GM11168 (cell line): Measurements from ENCODE around the gene IL18.
"Not testable (repeated sequence)": the region's sequence is repeated elsewhere in the genome, so short reads cannot be mapped to it uniquely, and the experiment has no call there.

Experiments
- in situ Hi-C: fragments of 300-500 bp; cut with MboI; formaldehyde crosslinking; loops from one replicate; pipeline ENCODE4 v1.12.0; 2022; ENCODE audit warnings: low sequenced_read_pairs; ENCODE audit not compliant: unreplicated experiment

IL18 gene

DNA sequence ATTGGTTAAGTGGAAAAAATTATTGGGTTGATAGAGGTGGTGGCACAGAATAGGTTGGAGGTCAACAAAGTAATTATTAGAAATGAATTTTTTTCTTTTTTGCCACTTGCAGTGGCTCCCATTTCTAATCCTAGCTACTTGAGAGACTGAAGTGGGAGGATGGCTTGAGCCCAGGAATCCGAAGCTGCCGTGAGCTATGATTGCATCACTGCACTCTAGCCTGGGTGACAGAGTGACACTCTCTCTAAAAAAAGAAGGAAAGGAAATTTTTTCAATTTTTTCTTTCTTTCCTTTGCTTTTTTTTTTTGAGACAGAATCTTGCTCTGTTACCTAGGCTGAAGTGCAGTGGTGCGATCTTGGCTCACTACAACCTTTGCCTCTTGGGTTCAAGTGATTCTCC, 9.3 kb upstream of the IL18 start:
- in situ Hi-C loops: no loop called here

DNA sequence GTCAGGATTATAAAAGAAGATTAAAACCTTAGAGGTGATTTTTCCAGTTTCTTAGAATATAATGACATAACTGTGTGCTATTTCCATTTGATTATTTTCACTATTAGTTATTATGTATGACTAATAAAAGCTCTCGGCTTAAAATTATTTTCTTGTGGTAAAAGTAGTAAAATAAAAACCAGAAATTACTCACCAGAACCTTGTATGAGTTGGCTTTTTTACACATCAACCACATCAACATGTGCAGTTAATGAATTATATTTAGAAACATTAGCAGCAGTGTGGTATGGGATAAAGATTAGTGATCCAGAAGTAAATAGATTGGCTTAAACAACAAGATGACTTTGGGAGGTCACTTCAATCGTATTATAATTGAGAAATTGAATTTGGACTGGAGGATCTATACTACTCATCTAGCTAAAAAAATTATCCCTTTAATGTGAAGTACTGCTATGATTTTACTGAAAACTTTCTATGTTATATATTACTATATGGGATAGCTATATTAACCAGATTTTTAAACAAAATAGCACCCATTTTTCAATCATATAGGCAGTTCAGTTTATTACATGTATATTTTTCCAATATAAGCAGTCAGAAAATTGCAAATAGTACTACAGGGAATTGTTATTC, 8.6 kb upstream of the IL18 start:
- in situ Hi-C loops: no loop called here

DNA sequence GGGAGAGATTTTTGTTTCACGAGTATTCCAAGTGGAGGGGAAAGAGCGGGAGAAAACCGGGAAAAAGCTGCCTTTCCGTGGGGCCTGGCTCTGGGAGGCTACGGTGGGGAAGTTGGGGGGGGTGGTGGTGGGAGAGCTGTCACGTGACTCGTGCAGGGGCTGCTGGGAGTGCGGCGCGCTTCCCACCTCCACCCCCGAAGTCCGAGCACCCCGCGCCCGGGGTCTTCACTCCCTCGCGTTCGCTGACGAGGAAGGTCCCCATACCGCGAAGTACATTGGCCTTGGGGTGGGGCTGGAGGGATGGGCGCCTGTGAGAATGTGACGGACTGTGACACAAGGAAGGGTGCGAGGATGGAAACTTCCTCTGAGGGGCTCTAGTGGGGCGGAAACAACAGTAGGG, 3.3 kb upstream of the IL18 start, which contains the start of gene TEX12:
TEX12 (plus strand) TSS at position 228 of the 400 bp plus-strand sequence. CDS start 1,897 bp downstream, outside the sequence.
- in situ Hi-C loops: no loop called here

GRCh38 chr11:112166562-112166961, 2.7 kb upstream of the IL18 start:
- in situ Hi-C loops: no loop called here

GRCh38 chr11:112165049-112165448, 1.2 kb upstream of the IL18 start:
- in situ Hi-C loops: no loop called here

GRCh38 chr11:112162761-112163546, 940 bp downstream of the IL18 start:
- in situ Hi-C loops: no loop called here

GRCh38 chr11:112162200-112162599, 1.7 kb downstream of the IL18 start:
- in situ Hi-C loops: not testable (repeated sequence)

DNA sequence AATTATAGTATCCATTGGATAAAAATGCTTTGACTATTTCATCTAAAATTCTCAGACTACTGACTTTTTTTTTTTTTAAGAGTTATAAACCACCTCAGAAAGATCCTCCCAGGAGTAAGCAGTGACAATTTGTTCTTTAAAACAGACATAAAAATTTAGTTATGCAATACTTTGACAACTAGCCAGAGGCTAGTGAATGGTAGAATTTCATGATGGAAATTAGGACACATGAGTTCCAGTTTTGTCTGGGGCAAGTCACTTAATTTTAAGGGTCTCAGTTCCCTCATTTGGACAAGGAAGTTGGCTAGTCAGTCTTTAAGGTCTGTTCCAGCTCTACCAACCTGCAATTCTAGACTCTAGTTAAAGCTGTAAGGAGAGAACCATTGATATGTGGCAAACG, 2.9 kb downstream of the IL18 start:
- in situ Hi-C loops: no loop called here

- in situ Hi-C loops: no loop called here
Measured at GRCh38 chr11:112160091-112160848, 3.6 kb downstream of the IL18 start.

- in situ Hi-C loops: no loop called here
Measured at GRCh38 chr11:112159098-112160065, 4.5 kb downstream of the IL18 start.

DNA sequence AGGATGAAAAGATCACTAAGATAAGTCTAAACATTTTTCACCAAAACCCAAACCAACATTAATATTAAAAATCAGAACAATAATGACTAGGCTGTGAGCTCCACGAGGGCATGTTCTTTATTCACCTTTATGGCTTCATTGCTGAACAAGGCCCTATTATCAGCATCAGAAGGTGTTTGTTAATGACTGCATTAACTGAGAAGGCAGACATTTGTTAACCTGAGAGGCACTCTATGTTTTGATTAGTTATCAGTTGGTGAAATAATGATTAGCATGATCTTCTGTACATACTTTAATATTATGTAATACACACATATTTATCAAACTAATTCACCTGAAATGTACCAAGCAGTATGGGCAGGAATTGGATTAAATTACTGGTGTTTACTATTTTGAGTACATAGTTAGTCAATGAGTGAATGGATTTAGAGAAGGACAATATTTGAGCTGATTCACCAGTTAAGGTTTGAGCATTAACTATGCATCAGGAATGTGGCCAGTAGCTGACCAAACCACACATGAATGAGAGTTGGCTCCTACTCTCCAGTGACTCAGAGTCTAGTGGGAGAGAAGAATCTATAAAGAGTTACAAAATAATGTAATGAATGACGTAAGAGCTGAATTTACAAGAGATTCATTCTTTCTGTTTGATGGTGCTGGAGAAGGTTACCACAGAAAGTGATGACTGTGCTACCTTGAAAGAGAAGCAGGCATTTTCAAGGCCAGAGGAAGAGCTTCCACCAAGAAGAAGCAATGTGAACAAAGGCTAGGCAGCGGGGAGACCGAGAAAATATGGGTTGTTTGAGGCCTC, 6.7 kb downstream of the IL18 start:
- in situ Hi-C loops: no loop called here

- in situ Hi-C loops: no loop called here
Measured at GRCh38 chr11:112156153-112156955, 7.5 kb downstream of the IL18 start.

- in situ Hi-C loops: no loop called here
Measured at GRCh38 chr11:112150517-112150916, 13.4 kb downstream of the IL18 start.

GRCh38 chr11:112143597-112143996, 20.3 kb downstream of the IL18 start:
- in situ Hi-C loops: no loop called here

DNA sequence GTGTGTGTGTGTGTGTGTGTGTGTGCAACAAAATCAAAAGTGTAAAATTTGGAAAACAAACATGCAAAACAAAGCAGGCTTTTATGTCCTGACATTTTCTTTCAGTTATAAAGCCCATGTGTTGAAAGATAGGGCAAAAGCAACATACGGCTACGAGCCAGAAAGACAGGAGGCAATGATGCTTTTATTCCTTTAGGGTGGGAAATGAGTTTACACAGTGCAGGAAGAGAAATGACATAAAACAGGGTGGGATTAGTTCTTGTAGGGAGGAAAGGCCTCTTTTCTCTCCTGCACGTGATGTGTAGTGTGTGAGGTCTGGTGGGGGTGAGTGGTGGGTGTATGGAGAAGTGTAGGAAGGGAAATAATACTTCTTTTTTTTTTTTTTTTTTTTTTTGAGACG, 29.4 kb downstream of the IL18 start:
- in situ Hi-C loops: no loop called here

- in situ Hi-C loops: no loop called here
Measured at GRCh38 chr11:112132737-112133136, 31.2 kb downstream of the IL18 start.

DNA sequence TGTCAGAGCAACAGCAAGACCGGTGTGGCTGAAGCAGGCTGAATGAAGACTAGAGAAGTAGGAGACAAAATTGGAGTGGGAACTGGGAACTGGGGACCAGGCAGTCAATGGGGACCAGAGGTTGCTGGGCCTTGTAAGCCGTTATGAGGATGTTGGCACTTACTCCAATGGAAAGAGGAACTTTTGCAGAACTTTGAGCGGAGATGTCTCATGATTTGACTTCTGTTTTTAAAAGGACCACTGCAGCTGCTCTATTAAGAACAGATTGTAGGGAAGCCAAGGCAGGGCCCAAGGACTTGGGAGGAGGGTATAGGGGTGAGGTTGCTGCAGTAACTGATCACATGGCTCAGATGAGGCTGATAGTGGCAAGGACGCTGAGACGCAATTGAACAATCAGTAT, 34.2 kb downstream of the IL18 start:
- in situ Hi-C loops: no loop called here

DNA sequence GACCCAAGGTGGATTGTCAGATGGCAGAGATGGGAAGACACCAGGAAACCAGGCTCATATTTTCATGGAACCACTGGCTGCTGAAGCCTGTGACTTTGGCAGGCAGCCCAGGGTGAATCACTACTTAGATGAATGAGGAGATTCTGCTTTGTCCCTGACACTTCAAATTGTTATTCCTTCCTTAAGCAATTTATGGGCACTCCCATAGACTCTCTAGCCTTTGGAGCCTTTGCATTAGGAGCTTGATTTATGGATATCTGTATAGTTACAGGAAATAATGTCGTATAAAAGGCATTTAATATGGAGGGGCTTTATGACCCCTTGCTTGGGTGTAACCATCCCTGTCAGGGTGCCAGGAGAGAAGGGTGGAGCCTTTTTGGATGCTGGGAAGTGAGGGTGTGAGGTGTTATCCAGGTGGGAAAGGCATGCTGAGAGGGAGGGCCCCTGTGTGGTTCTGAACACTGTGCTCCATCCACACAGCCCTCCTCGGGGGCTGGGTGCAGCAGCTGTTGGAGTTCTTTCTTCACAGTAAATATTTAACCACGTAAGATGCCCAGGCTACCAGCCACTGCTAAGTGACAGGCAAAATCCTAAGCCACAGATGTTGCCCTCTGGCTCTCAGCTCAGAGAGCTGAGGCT, 35.3 kb downstream of the IL18 start:
- in situ Hi-C loops: no loop called here
